ENCODE measurements around the gene CEP290.

DNA sequence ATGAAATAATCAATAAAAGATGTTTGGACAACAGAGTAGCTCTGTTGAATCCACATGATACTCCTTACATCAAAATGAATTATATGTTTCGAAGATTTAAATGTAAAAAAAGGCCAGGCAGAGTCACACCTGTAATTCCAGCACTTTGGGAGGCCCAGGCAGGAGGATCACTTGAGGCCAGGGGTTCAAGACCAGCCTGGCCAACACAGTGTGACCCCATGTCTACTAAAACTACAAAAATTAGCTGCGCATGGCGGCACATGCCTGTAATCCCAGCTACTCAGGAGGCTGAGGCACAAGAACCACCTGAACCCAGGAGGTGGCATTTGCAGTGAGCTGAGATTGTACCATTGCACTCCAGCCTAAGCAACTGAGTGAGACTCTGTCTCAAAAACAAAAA, 14.8 kb downstream of the CEP290 start:
- TF ChIP-seq CTCF (IDR thresholded peaks at IDR 0.05; ENCODE audit: poor library complexity), result no peak
- no peak for TF ChIP-seq EZH2 (IDR thresholded peaks at IDR 0.05; ENCODE audit: borderline replicate concordance)

Data from hepatocyte (in vitro differentiated cells).